ENCODE data around the gene CDK5RAP1. TPM values are rescaled to one million over a fixed set of nuclear protein-coding genes. Genes with fewer than 3 reads are reported as not detected.
A peak's percentile ranks its signal among the peaks of the same experiment; 100 is the strongest.
"Not testable (repeated sequence)": the region's sequence is repeated elsewhere in the genome, so short reads cannot be mapped to it uniquely, and the experiment has no call there.

Gene CDK5RAP1
- total and polyA plus RNA-seq, 4 experiments from 2014 or later, result 39.8 to 51.8 (median 46.4) TPM

DNA sequence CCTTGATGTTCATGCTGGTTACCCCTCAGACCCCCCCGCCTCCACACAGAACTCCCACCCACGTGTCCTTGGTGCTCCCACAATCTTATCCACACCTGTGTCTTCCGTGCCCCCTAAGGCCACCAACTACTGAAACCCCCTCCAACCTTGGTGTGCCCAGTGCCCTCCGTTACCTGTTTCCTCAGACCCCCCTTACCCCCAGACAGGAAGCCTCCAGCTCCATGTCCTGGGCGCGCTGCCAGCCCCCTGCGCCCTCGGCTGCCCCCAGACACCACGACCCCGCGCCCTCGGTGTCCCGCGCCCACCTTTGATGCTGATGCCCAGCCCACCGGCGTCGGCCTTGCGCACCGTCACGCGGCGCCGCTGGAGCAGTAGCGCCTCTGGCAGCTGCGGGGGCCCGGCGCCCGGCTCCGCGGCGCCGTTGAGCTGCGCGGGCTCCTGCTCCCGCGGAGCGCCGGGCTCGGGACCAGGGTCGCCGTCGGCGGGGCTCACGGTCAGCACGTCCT is 41.7 kb upstream of the CDK5RAP1 start:
- intact Hi-C loops (cut with micrococcal nuclease), result loop anchor here (1.0 to 5.0 kb wide), 4 partner anchors 72 to 669 kb away; partner anchors contain the start of genes EIF2S2, RALY and ZNF341
- Mint-ChIP-seq H3K27ac (peak overlapping the region in 6 of 7 donors; percentile 57 to 92 (median 90)), H3K4me3 (peak overlapping the region; percentile 77 to 92 (median 88)), H3K36me3 (peaks cover 0 to 6% of the 10 kb centered on the region in 2 donors), H3K9me3 (peaks cover 0 to 2% (median 0%) of the 10 kb centered on the region in 8 donors), H3K4me1 (peaks cover 14 to 28% (median 22%) of the 10 kb centered on the region in 4 donors), H3K27me3 (no peaks in the 10 kb centered on the region)
- Histone ChIP-seq H3K27me3 (ENCODE audit: insufficient read depth, low read length) (no peaks in the 10 kb centered on the region), H3K9me3 (ENCODE audit: control insufficient read depth in 1 of 2, low read length in 2 of 2) (no peaks in the 10 kb centered on the region), H3K4me1 (ENCODE audit: insufficient read depth, low read length) (peaks cover 17% of the 10 kb centered on the region), H3K27ac (ENCODE audit: low read depth, low read length) (no peak overlapping the region), H3K36me3 (ENCODE audit: insufficient read depth, low read length) (no peaks in the 10 kb centered on the region), H3K4me3 (ENCODE audit: low read length in 2 of 2) (peak overlapping the region in 1 of 2 donors; percentile 43)
- ChIA-PET POLR2A (ENCODE audit: partially characterized antibody) (interaction anchor here (0.9 to 3.4 kb wide), 14 partner anchors 23 to 669 kb away, joined by 3 to 22 read pairs (median 6); partner anchors contain the start of genes ACTL10, C20orf144, CBFA2T2 and CDK5RAP1), CTCF (ENCODE audit: partially characterized antibody) (interaction anchor here (0.5 to 1.8 kb wide), 4 partner anchors 41 to 1807 kb away, joined by 3 to 5 read pairs (median 3); partner anchors contain the start of genes CBFA2T2 and CDK5RAP1)
- peak in 1 of 5 donors; percentile 48 for DNase-seq

DNA sequence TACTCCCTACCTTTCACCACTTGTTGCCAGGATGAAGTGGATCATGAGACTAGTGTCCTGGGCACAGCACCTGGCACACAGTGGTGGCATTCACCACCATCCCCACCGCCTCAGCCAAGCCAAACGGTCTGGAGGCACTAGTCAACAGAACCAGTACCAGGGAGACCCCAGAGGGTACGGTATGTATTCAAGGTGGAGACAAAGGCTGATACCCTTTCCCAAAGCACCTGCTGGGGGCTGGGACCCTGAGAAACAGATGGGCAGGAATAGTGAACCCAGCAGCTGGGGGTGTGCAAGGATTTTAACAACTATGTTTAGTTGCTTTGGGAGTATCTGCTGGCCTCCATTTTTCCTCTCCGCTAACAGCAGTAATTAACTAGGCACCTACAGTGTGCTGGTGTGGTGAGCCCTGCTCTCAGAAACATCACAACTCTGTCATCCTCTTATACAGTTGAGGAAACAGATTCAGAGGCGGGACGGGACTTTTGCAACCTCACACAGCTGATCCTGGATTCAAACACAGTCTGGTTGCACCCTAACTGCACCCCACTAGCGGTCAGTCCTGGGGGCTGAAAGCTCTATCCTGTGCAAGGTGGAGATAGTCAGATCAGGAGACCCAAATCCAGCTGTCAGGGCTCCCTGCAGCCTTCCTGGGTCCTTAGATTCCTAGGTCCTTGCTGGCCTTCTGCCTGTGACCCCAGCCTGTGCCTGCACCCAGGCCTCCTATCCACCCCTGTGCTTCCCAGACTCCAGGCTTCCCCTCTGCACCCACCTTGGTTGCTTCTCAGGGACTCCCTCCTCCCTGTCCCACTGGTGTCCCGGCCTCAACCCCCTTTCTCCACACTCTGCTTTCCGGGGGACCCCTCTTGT is 41.1 kb upstream of the CDK5RAP1 start:
- H3K4me3 ChIP-seq (ENCODE audit: low read length in 2 of 2), result peak overlapping the region in 1 of 2 donors; percentile 43
- peaks cover 17% of the 10 kb centered on the region for H3K4me1 ChIP-seq (ENCODE audit: insufficient read depth, low read length)
- H3K27me3 ChIP-seq (ENCODE audit: insufficient read depth, low read length), result no peaks in the 10 kb centered on the region
- peak overlapping the region; percentile 77 to 92 (median 88) for H3K4me3 Mint-ChIP-seq
- no peaks in the 10 kb centered on the region for H3K36me3 ChIP-seq (ENCODE audit: insufficient read depth, low read length)
- H3K36me3 Mint-ChIP-seq, result peaks cover 0 to 6% of the 10 kb centered on the region in 2 donors
- H3K9me3 ChIP-seq (ENCODE audit: control insufficient read depth in 1 of 2, low read length in 2 of 2), result no peaks in the 10 kb centered on the region
- peaks cover 0 to 2% (median 0%) of the 10 kb centered on the region in 8 donors for H3K9me3 Mint-ChIP-seq
- H3K4me1 Mint-ChIP-seq, result peaks cover 14 to 28% (median 22%) of the 10 kb centered on the region in 4 donors
- no peaks in the 10 kb centered on the region for H3K27me3 Mint-ChIP-seq
- H3K27ac ChIP-seq (ENCODE audit: low read depth, low read length), result no peak overlapping the region
- ChIA-PET CTCF (ENCODE audit: partially characterized antibody) (interaction anchor here (1.1 kb wide), 1 partner anchor 239 kb away, joined by 3 read pairs; no protein-coding TSS in a partner anchor), POLR2A (ENCODE audit: partially characterized antibody) (interaction anchor here (0.6 to 3.4 kb wide), 12 partner anchors 23 to 670 kb away, joined by 3 to 22 read pairs (median 4); partner anchors contain the start of genes ACTL10, C20orf144, CDK5RAP1 and EIF2S2)
- intact Hi-C loops (cut with micrococcal nuclease), result loop anchor here (1.0 to 5.0 kb wide), 4 partner anchors 72 to 670 kb away; partner anchors contain the start of genes EIF2S2, RALY and ZNF341
- peak overlapping the region in 6 of 7 donors; percentile 57 to 92 (median 90) for H3K27ac Mint-ChIP-seq
- peak in 2 of 5 donors; percentile 2 to 3 for DNase-seq

DNA sequence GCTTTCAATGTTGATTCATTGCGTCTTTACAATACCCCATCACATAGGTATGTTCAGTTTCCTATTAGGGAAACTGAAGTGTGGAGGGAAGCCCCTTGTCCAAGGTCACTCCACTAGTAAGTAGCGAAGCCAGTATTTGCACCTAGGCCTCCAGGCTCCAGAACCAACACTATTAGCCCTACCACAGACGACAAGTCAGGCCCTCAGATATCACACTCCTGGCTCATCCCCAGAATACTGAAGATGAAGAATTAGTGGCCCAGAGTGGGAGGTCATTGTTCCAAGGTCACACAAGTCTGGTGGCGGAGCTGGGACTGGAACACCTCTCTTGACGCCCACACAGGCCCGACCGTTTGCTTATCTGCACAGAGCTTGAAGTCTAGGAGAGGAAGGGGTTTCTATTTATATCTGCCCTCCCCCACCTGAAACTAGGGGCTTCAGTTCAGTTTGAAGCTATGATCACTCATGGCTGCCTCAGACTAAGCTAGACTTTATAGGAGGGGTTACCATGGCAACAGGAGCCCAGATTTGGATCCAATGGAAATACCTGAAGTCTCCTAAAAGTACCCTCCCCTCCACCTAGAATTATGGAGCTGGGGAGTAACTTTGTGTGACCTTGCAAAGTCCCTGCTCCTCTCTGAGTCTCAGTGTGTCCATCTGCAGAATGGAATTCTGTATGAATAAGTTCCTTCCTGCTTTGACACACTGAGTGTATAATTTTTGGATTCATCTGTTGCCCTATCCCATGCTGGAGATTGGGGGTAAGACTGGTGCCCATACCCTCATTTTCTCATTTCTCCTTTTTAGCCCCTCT is 40.0 kb upstream of the CDK5RAP1 start:
- DNase-seq, result no peak
- POLR2A ChIA-PET (ENCODE audit: partially characterized antibody), result interaction anchor here (0.6 to 1.0 kb wide), 2 partner anchors 40 to 113 kb away, joined by 3 to 5 read pairs; partner anchors contain the start of gene CDK5RAP1
- peaks cover 0 to 6% of the 10 kb centered on the region in 2 donors for H3K36me3 Mint-ChIP-seq
- no peaks in the 10 kb centered on the region for H3K27me3 Mint-ChIP-seq
- no peak overlapping the region for H3K27ac ChIP-seq (ENCODE audit: low read depth, low read length)
- peaks cover 14 to 28% (median 21%) of the 10 kb centered on the region in 4 donors for H3K4me1 Mint-ChIP-seq
- peak overlapping the region; percentile 20 to 89 (median 61) for H3K4me3 Mint-ChIP-seq
- H3K36me3 ChIP-seq (ENCODE audit: insufficient read depth, low read length), result no peaks in the 10 kb centered on the region
- peaks cover 17% of the 10 kb centered on the region for H3K4me1 ChIP-seq (ENCODE audit: insufficient read depth, low read length)
- no peaks in the 10 kb centered on the region for H3K9me3 ChIP-seq (ENCODE audit: control insufficient read depth in 1 of 2, low read length in 2 of 2)
- CTCF ChIA-PET (ENCODE audit: partially characterized antibody), result interaction anchor here (0.9 kb wide), 1 partner anchor 13 kb away, joined by 3 read pairs; no protein-coding TSS in a partner anchor
- no peaks in the 10 kb centered on the region for H3K27me3 ChIP-seq (ENCODE audit: insufficient read depth, low read length)
- no peak overlapping the region for H3K4me3 ChIP-seq (ENCODE audit: low read length in 2 of 2)
- intact Hi-C loops (cut with micrococcal nuclease), result loop anchor here (5.0 kb wide), 2 partner anchors 291 to 671 kb away; partner anchors contain the start of genes EIF2S2 and ZNF341
- H3K27ac Mint-ChIP-seq, result peak overlapping the region in 3 of 7 donors; percentile 48 to 57 (median 52)
- H3K9me3 Mint-ChIP-seq, result peaks cover 0 to 2% (median 0%) of the 10 kb centered on the region in 8 donors

DNA sequence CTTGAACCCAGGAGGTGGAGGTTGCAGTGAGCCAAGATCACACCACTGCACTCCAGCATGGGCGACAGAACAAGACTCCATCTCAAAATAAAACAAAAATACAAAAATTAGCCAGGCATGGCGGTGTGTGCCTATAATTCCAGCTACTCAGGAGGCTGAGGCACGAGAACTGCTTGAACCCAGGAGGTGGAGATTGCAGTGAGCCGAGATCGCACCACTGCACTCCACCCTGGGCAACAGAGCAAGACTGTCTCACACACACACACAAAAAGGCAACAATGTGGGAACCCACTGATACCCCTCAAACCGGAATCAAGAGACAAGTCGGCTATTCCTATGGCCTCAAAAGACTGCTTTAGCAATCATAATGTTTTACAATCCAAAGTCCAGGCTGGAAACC is 39.2 kb upstream of the CDK5RAP1 start:
- H3K27me3 ChIP-seq (ENCODE audit: insufficient read depth, low read length); CTCF ChIA-PET (ENCODE audit: partially characterized antibody); H3K4me3 ChIP-seq (ENCODE audit: low read length in 2 of 2); H3K36me3 ChIP-seq (ENCODE audit: insufficient read depth, low read length); H3K4me3 Mint-ChIP-seq; H3K9me3 ChIP-seq (ENCODE audit: control insufficient read depth in 1 of 2, low read length in 2 of 2); H3K36me3 Mint-ChIP-seq; POLR2A ChIA-PET (ENCODE audit: partially characterized antibody); H3K27ac ChIP-seq (ENCODE audit: low read depth, low read length); DNase-seq; H3K9me3 Mint-ChIP-seq; H3K27me3 Mint-ChIP-seq: not testable (repeated sequence)
- peak overlapping the region in 2 of 7 donors; percentile 8 to 15 for H3K27ac Mint-ChIP-seq
- peaks cover 14 to 28% (median 19%) of the 10 kb centered on the region in 4 donors for H3K4me1 Mint-ChIP-seq
- intact Hi-C loops (cut with micrococcal nuclease), result loop anchor here (5.0 kb wide), 2 partner anchors 292 to 672 kb away; partner anchors contain the start of genes EIF2S2 and ZNF341
- peaks cover 17% of the 10 kb centered on the region for H3K4me1 ChIP-seq (ENCODE audit: insufficient read depth, low read length)

DNA sequence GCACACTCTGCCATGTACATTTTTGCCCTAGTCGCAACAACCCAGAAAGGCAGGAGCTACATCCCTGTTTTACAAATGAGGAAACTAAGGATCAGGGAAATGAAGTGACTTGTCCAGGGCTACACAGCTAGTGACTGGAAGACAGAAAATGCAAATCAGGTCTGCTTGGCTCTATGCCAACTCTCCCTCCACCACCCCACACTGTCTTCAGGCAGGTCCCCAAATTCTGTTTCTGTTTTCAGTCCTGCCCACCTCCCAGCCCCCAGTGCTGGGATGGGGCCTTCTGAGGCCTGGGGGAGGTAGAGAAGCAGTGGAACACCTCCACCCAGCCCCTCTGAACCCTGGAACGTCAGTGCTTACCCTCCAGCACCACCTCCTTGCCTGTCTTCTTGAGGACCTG is 37.2 kb upstream of the CDK5RAP1 start:
- Histone ChIP-seq H3K4me1 (ENCODE audit: insufficient read depth, low read length) (peaks cover 9% of the 10 kb centered on the region), H3K4me3 (ENCODE audit: low read length in 2 of 2) (no peak overlapping the region), H3K36me3 (ENCODE audit: insufficient read depth, low read length) (no peaks in the 10 kb centered on the region), H3K9me3 (ENCODE audit: control insufficient read depth in 1 of 2, low read length in 2 of 2) (no peaks in the 10 kb centered on the region), H3K27me3 (ENCODE audit: insufficient read depth, low read length) (no peaks in the 10 kb centered on the region), H3K27ac (ENCODE audit: low read depth, low read length) (no peak overlapping the region)
- Mint-ChIP-seq H3K4me1 (peaks cover 5 to 16% (median 11%) of the 10 kb centered on the region in 4 donors), H3K27ac (no peak overlapping the region), H3K36me3 (peaks cover 4 to 11% of the 10 kb centered on the region in 2 donors), H3K27me3 (no peaks in the 10 kb centered on the region), H3K4me3 (no peak overlapping the region), H3K9me3 (no peaks in the 10 kb centered on the region)
- POLR2A ChIA-PET (ENCODE audit: partially characterized antibody), result interaction anchor here (0.9 kb wide), 1 partner anchor 225 kb away, joined by 3 read pairs; no protein-coding TSS in a partner anchor
- intact Hi-C loops (cut with micrococcal nuclease), result no loop called here
- DNase-seq, result no peak
- CTCF ChIA-PET (ENCODE audit: partially characterized antibody), result no interaction called here

DNA sequence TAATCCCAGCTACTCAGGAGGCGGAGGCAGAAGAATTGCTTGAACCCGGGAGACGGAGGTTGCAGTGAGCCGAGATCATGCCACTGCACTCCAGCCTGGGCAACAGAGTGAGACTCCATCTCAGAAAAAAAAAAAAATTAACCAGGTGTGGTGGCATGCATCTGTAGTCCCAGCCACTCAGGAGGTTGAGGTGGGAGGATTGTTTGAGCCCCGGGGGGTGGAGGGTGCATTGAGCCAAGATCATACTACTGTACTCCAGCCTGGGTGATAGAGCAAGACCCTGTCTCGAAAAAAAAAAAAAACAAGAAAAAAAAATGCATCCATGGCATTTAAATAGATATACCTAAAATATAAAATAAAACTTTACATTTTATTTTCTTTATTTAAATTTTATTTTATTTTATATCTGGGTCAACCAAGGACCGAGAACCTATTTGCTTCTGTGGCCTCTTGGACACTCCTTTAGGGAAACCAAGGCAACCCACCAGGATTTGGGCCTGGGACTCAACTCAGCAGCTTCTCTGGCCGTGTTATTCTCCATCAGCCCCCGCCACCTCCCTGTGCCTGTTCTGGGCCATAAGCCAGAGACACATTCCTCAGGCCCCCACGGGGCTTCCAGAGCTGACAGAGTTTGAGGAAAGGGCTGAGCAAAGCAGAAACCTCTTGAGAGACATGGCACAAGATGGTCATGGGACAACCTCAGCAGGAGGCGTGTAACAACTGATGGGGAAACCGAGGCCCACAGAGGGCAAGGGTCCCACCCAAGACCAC is 36.0 kb upstream of the CDK5RAP1 start:
- Mint-ChIP-seq H3K4me1 (peaks cover under 1 to 8% (median 4%) of the 10 kb centered on the region in 4 donors), H3K36me3 (peaks cover 4 to 11% of the 10 kb centered on the region in 2 donors), H3K27ac (no peak overlapping the region), H3K9me3 (no peaks in the 10 kb centered on the region), H3K27me3 (no peaks in the 10 kb centered on the region), H3K4me3 (no peak overlapping the region)
- Histone ChIP-seq H3K4me3 (ENCODE audit: low read length in 2 of 2) (no peak overlapping the region), H3K9me3 (ENCODE audit: control insufficient read depth in 1 of 2, low read length in 2 of 2) (no peaks in the 10 kb centered on the region), H3K36me3 (ENCODE audit: insufficient read depth, low read length) (no peaks in the 10 kb centered on the region), H3K27me3 (ENCODE audit: insufficient read depth, low read length) (no peaks in the 10 kb centered on the region), H3K27ac (ENCODE audit: low read depth, low read length) (no peak overlapping the region), H3K4me1 (ENCODE audit: insufficient read depth, low read length) (peaks cover under 1% of the 10 kb centered on the region)
- intact Hi-C loops (cut with micrococcal nuclease), result no loop called here
- POLR2A ChIA-PET (ENCODE audit: partially characterized antibody), result interaction anchor here (0.9 kb wide), 1 partner anchor 226 kb away, joined by 3 read pairs; no protein-coding TSS in a partner anchor
- CTCF ChIA-PET (ENCODE audit: partially characterized antibody), result no interaction called here
- DNase-seq, result no peak
